Prostate gland (tissue), 2 donors: ENCODE measurements around the gene ANKRD12.

ENCODE experiments used
- CTCF ChIP-seq, 4 experiments: fragments of 200-600 bp in 2 of 4; fragments of 450-650 bp in 2 of 4; sonication (generic) in 2 of 4; IDR thresholded peaks; 1 replicate in 3 of 4; 2 replicates in 1 of 4; pipeline ENCODE4 v1.5.1; 2016 to 2019; ENCODE audit warnings: antibody characterized with exemption in 4 of 4, mild to moderate bottlenecking in 2 of 4, moderate library complexity in 2 of 4
- POLR2A ChIP-seq: fragments of 450-650 bp; IDR thresholded peaks from one replicate; pipeline ENCODE4 v1.6.1; 2016; ENCODE audit warnings: antibody characterized with exemption, mild to moderate bottlenecking

GRCh38 chr18:9105420-9105819 lies 31.2 kb upstream of the ANKRD12 start:
- TF ChIP-seq CTCF (IDR thresholded peaks at IDR 0.05) (no peak), POLR2A (no peak)
